Measurements from ENCODE around the gene PNPLA5.

PNPLA5 gene

GRCh38 chr22:43831561-43832392 lies 60.0 kb downstream of the PNPLA5 start:
- Histone ChIP-seq H3K27me3 (ENCODE audit: control insufficient read depth, insufficient read depth, low read length) (no peaks in the 10 kb centered on the region), H3K36me3 (ENCODE audit: control insufficient read depth, insufficient read depth, low read length) (no peaks in the 10 kb centered on the region), H3K27ac (no peak overlapping the region), H3K4me2 (ENCODE audit: low read length) (no peak overlapping the region), H3K4me3 (ENCODE audit: low read depth, low read length) (no peak overlapping the region), H3K4me1 (no peaks in the 10 kb centered on the region), H3K9me3 (ENCODE audit: control insufficient read depth, low read length) (no peaks in the 10 kb centered on the region), H3K79me2 (no peaks in the 10 kb centered on the region), H2AFZ (no peak overlapping the region), H3K9ac (no peak overlapping the region)
- TF ChIP-seq CTCF (IDR thresholded peaks at IDR 0.05) = no peak

- Histone ChIP-seq H3K4me1 (no peaks in the 10 kb centered on the region), H3K9ac (no peak overlapping the region), H3K4me2 (ENCODE audit: low read length) (no peak overlapping the region), H3K4me3 (ENCODE audit: low read depth, low read length) (no peak overlapping the region), H3K79me2 (no peaks in the 10 kb centered on the region), H2AFZ (no peak overlapping the region), H3K36me3 (ENCODE audit: control insufficient read depth, insufficient read depth, low read length) (no peaks in the 10 kb centered on the region), H3K9me3 (ENCODE audit: control insufficient read depth, low read length) (no peaks in the 10 kb centered on the region), H3K27me3 (ENCODE audit: control insufficient read depth, insufficient read depth, low read length) (no peaks in the 10 kb centered on the region), H3K27ac (no peak overlapping the region)
- TF ChIP-seq CTCF (IDR thresholded peaks at IDR 0.05) = no peak
These were observed 60.8 kb downstream of the PNPLA5 start for GRCh38 chr22:43830931-43831560.

DNA sequence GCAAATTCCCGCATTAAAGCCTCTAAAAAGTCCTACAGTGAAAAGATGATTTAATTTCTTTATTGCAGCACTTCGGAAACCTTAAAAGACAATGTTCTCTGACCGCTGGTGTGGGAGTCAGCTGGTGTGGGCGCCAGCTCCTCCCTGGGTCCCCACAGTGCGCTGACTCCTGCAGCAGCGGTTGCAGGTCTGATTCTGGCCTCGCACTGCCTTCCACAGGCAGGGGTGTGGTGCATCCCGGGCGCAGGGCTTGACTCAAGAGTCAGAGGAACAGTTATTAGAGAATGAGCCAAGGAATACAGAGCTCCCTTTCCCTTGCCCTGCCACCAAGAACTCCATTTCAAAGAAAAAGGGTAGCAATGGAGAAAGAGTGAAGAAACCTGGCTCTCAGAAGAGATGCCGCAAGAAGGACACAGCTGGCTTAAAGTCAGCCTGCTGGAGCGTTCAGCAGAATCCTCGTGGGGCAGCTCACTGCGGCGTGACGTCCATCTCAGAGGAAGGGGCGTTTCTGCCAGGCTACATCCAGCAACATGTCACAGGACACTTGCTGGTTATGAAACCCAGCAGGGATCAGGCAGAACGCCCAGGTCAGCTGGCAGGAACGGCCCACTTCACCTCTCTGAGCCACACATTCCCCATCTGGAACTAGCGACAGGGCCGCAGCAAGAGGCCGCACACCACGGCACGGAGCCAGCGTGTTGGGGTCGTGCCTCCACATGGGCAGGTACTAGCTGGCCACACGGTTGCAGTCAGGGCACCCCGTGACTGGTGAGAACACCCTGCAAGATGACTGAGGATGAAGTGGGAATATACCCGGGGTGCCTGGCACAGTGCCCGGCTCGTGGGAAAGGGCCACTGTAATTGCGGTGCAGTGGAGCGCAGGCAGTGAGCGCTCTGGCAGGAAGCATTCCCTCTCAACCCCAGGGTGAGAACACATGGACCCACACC lies 61.6 kb downstream of the PNPLA5 start:
- no peak for TF ChIP-seq CTCF (IDR thresholded peaks at IDR 0.05)
- Histone ChIP-seq H3K27me3 (ENCODE audit: control insufficient read depth, insufficient read depth, low read length) (no peaks in the 10 kb centered on the region), H3K9me3 (ENCODE audit: control insufficient read depth, low read length) (no peaks in the 10 kb centered on the region), H3K4me2 (ENCODE audit: low read length) (no peak overlapping the region), H3K4me1 (no peaks in the 10 kb centered on the region), H3K9ac (no peak overlapping the region), H3K27ac (no peak overlapping the region), H3K4me3 (ENCODE audit: low read depth, low read length) (no peak overlapping the region), H2AFZ (no peak overlapping the region), H3K79me2 (no peaks in the 10 kb centered on the region), H3K36me3 (ENCODE audit: control insufficient read depth, insufficient read depth, low read length) (no peaks in the 10 kb centered on the region)

All from parathyroid adenoma (tissue), 2 donors.